Breast epithelium (tissue), 4 donors: ENCODE results near the gene IKBKE. TPM values are rescaled to one million over a fixed set of nuclear protein-coding genes. Genes with fewer than 3 reads are reported as not detected.

Experiments used
- DNase-seq, 2 donors: peaks; one replicate each; pipeline ENCODE4 v3.0.0-alpha.2; 2019; ENCODE audit warnings: low spot score in 2 of 2
- H3K27ac ChIP-seq, 2 donors: fragments of 200-600 bp; sonication (generic) in 1 of 2; one replicate each; pipeline ENCODE4 v1.5.1; 2016 to 2019; ENCODE audit warnings: mild to moderate bottlenecking in 1 of 2
- H3K27me3 ChIP-seq, 2 donors: fragments of 200-600 bp; sonication (generic) in 1 of 2; one replicate each; pipeline versions ENCODE4 v1.5.1 to v1.6.0; 2017 to 2019; ENCODE audit warnings: control low read depth in 1 of 2, mild to moderate bottlenecking in 1 of 2
- H3K36me3 ChIP-seq: fragments of 200-600 bp; one replicate; pipeline ENCODE4 v1.5.1; 2019
- H3K4me1 ChIP-seq, 2 donors: fragments of 200-600 bp; sonication (generic); one replicate each; pipeline ENCODE4 v1.5.1; 2016 to 2019; ENCODE audit warnings: control low read depth in 1 of 2
- H3K4me3 ChIP-seq, 3 donors: fragments of 200-600 bp; sonication (generic); 1 replicate in 2 of 3; 2 replicates in 1 of 3; pipeline ENCODE4 v1.5.1; 2016 to 2019; ENCODE audit warnings: mild to moderate bottlenecking in 3 of 3, moderate library complexity in 2 of 3
- H3K9me3 ChIP-seq, 2 donors: fragments of 200-600 bp; sonication (generic) in 1 of 2; one replicate each; pipeline ENCODE4 v1.5.1; 2016 to 2019; ENCODE audit warnings: control low read depth in 1 of 2
- CTCF ChIP-seq, 3 donors: fragments of 450-650 bp; IDR thresholded peaks; one replicate each; pipeline ENCODE4 v1.5.1; 2016 to 2017; ENCODE audit warnings: antibody characterized with exemption in 3 of 3, mild to moderate bottlenecking in 3 of 3, moderate library complexity in 3 of 3
- POLR2A ChIP-seq: fragments of 450-650 bp; IDR thresholded peaks from one replicate; pipeline ENCODE4 v1.6.1; 2016; ENCODE audit warnings: antibody characterized with exemption, mild to moderate bottlenecking, moderate library complexity
- POLR2AphosphoS5 ChIP-seq, 3 donors: sonication (generic); formaldehyde crosslinking; IDR thresholded peaks; one replicate each; pipeline ENCODE4 v1.6.1; 2017; ENCODE audit warnings: antibody characterized with exemption in 3 of 3
- intact Hi-C: fragments of 100-400 bp; cut with DNase I; formaldehyde crosslinking; loops from one replicate; pipeline ENCODE4 v1.15.1; 2023; ENCODE audit warnings: low total_unique reads
- total RNA-seq, 3 donors: library from RNA; depleted of rRNA; stranded (reverse); fragments of >200 nt; gene quantifications; one replicate each; pipeline ENCODE4 v1.1.0, GENCODE V29; 2016

IKBKE gene
- total RNA-seq, 3 donors from 2014 or later = 4.4 to 4.9 (median 4.8) TPM

- Histone ChIP-seq H3K4me3 (no peak overlapping the region), H3K27me3 (no peaks in the 10 kb centered on the region), H3K27ac (no peak overlapping the region), H3K4me1 (peaks cover 0 to 8% of the 10 kb centered on the region in 2 donors), H3K36me3 (no peaks in the 10 kb centered on the region), H3K9me3 (no peaks in the 10 kb centered on the region)
- intact Hi-C loops = no loop called here
- TF ChIP-seq POLR2A = no peak
- peak; percentile 43 to 72 (median 59) for TF ChIP-seq CTCF (IDR thresholded peaks at IDR 0.05)
- peak in 1 of 2 donors; percentile 71 for DNase-seq
Measured at GRCh38 chr1:206544562-206545257, 74.4 kb downstream of the IKBKE start.

- H3K4me3 ChIP-seq = no peak overlapping the region
Measured at GRCh38 chr1:206545351-206545750, 75.1 kb downstream of the IKBKE start.

More at GRCh38 chr1:206545351-206545750, 75.1 kb downstream of the IKBKE start:
- intact Hi-C loops = no loop called here
- Histone ChIP-seq H3K9me3 (no peaks in the 10 kb centered on the region), H3K27me3 (no peaks in the 10 kb centered on the region), H3K27ac (no peak overlapping the region), H3K4me1 (peaks cover 0 to 2% of the 10 kb centered on the region in 2 donors), H3K36me3 (no peaks in the 10 kb centered on the region)
- TF ChIP-seq POLR2AphosphoS5 (IDR thresholded peaks at IDR 0.05) (no peak), CTCF (IDR thresholded peaks at IDR 0.05) (no peak), POLR2A (no peak)
- DNase-seq = no peak

Other genes with a start within 250 kb of the IKBKE start
- gene RASSF5, start 37.1 kb downstream of the IKBKE start, total RNA-seq = 10 to 100 TPM; 11.0 to 17.0 (median 11.1) TPM
- 10 to 100 TPM; 55.4 to 70.1 (median 68.6) TPM for gene EIF2D, start 142.0 kb downstream of the IKBKE start, total RNA-seq
- gene DYRK3, start 165.1 kb downstream of the IKBKE start, total RNA-seq = 10 to 100 TPM in 2 of 3 donors, 1 to 10 TPM in 1; 7.8 to 39.4 (median 14.1) TPM
- 10 to 100 TPM; 47.4 to 69.2 (median 67.2) TPM for gene MAPKAPK2, start 214.4 kb downstream of the IKBKE start, total RNA-seq